Activated T-cell treated with anti-CD3 and anti-CD28 coated beads for 1 hour (primary cell): ENCODE measurements around the gene DNAAF1.
"Not testable (repeated sequence)": the region's sequence is repeated elsewhere in the genome, so short reads cannot be mapped to it uniquely, and the experiment has no call there.

ENCODE experiments used
- DNase-seq: peaks from one replicate; pipeline ENCODE4 v3.0.0-alpha.2; 2020; ENCODE audit warnings: low read depth

The DNAAF1 gene

GRCh38 chr16:84212154-84212553 is 67.0 kb downstream of the DNAAF1 start:
- no peak for DNase-seq

- no peak for DNase-seq
Observed at GRCh38 chr16:84212631-84213030, 67.5 kb downstream of the DNAAF1 start.

- no peak for DNase-seq
Observed at GRCh38 chr16:84214451-84215066, 69.5 kb downstream of the DNAAF1 start.

- DNase-seq, result no peak
Observed at GRCh38 chr16:84215531-84215930, 70.4 kb downstream of the DNAAF1 start.

GRCh38 chr16:84216144-84216543 is 71.0 kb downstream of the DNAAF1 start:
- not testable (repeated sequence) for DNase-seq

GRCh38 chr16:84218176-84218823 is 73.2 kb downstream of the DNAAF1 start:
- no peak for DNase-seq

GRCh38 chr16:84218956-84219355 is 73.8 kb downstream of the DNAAF1 start:
- no peak for DNase-seq

- no peak for DNase-seq
Observed at GRCh38 chr16:84220851-84221250, 75.7 kb downstream of the DNAAF1 start.

GRCh38 chr16:84223456-84223855 is 78.3 kb downstream of the DNAAF1 start:
- no peak for DNase-seq

GRCh38 chr16:84224554-84224953 is 79.4 kb downstream of the DNAAF1 start:
- no peak for DNase-seq

- no peak for DNase-seq
Observed at GRCh38 chr16:84225126-84225525, 80.0 kb downstream of the DNAAF1 start.

GRCh38 chr16:84225571-84225970 is 80.5 kb downstream of the DNAAF1 start:
- DNase-seq, result no peak

GRCh38 chr16:84226026-84226425 is 80.9 kb downstream of the DNAAF1 start:
- no peak for DNase-seq
